Osteoblast (primary cell): ENCODE measurements around the gene PSMC3IP. TPM values are rescaled to one million over a fixed set of nuclear protein-coding genes. Genes with fewer than 3 reads are reported as not detected.
A peak's percentile ranks its signal among the peaks of the same experiment; 100 is the strongest.

Source experiments
- DNase-seq: peaks from one replicate; pipeline ENCODE4 v3.0.0; 2011; ENCODE audit warnings: low spot score, mixed read lengths; ENCODE audit not compliant: insufficient read length; ENCODE audit errors: missing footprints
- H2AFZ ChIP-seq: 2 replicates; pipeline ENCODE4 v1.6.0; 2011; ENCODE audit warnings: mild to moderate bottlenecking, low read length
- H3K27ac ChIP-seq: 2 replicates; pipeline ENCODE4 v1.5.1; 2011; ENCODE audit warnings: mild to moderate bottlenecking, low read depth, low read length, moderate library complexity
- H3K27me3 ChIP-seq: 2 replicates; pipeline ENCODE4 v1.6.0; 2012; ENCODE audit warnings: mild to moderate bottlenecking, control low read depth, inconsistent platforms, low read length, moderate library complexity; ENCODE audit not compliant: insufficient read depth
- H3K36me3 ChIP-seq: 2 replicates; pipeline ENCODE4 v1.5.1; 2011; ENCODE audit warnings: mild to moderate bottlenecking, low read length, control low read depth, moderate library complexity; ENCODE audit not compliant: insufficient read depth
- H3K4me1 ChIP-seq: 2 replicates; pipeline ENCODE4 v1.5.1; 2011; ENCODE audit warnings: mild to moderate bottlenecking, low read length, control low read depth, moderate library complexity; ENCODE audit not compliant: insufficient read depth
- H3K4me2 ChIP-seq: 2 replicates; pipeline ENCODE4 v1.6.0; 2011; ENCODE audit warnings: mild to moderate bottlenecking, low read length; ENCODE audit not compliant: insufficient read depth
- H3K4me3 ChIP-seq: fragments of 200-600 bp; sonication (generic); 3 replicates; pipeline ENCODE4 v1.5.1; 2012; ENCODE audit warnings: mild to moderate bottlenecking, low read length, inconsistent platforms; ENCODE audit not compliant: insufficient read depth
- H3K79me2 ChIP-seq: 2 replicates; pipeline ENCODE4 v1.6.0; 2012; ENCODE audit warnings: mild to moderate bottlenecking, low read length, control low read depth, inconsistent platforms; ENCODE audit not compliant: insufficient read depth
- H3K9me3 ChIP-seq: 2 replicates; pipeline ENCODE4 v1.5.1; 2011; ENCODE audit warnings: low read depth, low read length, control low read depth
- H4K20me1 ChIP-seq: 2 replicates; pipeline ENCODE4 v1.6.0; 2012; ENCODE audit warnings: mild to moderate bottlenecking, low read length, control low read depth; ENCODE audit not compliant: insufficient read depth
- total RNA-seq: library from RNA; depleted of rRNA; stranded (reverse); fragments of >200 nt; gene quantifications from 2 replicates; pipeline ENCODE4 v1.2.3, GENCODE V29; 2012
- TF ChIP-seq, protein P1 (sequence below): IDR thresholded peaks from 2 replicates; pipeline ENCODE4 v1.5.1; 2011; ENCODE audit warnings: mild to moderate bottlenecking, low read depth, low read length, moderate library complexity; ENCODE audit errors: extremely low read depth

PSMC3IP gene
- total RNA-seq, 1 donor: 1.8 TPM

DNA sequence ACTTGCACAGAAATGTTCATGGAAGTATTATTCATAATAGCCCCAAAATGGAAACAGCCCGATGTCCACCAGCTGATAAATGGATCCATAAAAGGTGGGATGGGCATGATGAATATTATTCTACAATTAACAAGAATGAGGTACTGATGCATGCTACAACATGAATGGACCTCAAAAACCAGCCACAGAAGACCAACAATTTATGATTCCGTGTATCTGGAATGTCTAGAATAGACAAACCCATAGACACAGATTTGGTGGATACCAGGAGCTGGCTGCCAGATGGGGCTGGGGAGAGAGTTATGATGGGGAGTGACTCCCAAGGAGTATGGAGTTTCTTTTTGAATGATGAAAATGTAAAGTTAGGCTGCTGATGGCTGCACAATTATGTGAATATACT lies 52.3 kb downstream of the PSMC3IP start:
- TF ChIP-seq, protein P1, sequence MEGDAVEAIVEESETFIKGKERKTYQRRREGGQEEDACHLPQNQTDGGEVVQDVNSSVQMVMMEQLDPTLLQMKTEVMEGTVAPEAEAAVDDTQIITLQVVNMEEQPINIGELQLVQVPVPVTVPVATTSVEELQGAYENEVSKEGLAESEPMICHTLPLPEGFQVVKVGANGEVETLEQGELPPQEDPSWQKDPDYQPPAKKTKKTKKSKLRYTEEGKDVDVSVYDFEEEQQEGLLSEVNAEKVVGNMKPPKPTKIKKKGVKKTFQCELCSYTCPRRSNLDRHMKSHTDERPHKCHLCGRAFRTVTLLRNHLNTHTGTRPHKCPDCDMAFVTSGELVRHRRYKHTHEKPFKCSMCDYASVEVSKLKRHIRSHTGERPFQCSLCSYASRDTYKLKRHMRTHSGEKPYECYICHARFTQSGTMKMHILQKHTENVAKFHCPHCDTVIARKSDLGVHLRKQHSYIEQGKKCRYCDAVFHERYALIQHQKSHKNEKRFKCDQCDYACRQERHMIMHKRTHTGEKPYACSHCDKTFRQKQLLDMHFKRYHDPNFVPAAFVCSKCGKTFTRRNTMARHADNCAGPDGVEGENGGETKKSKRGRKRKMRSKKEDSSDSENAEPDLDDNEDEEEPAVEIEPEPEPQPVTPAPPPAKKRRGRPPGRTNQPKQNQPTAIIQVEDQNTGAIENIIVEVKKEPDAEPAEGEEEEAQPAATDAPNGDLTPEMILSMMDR: no peak
- Histone ChIP-seq H3K4me3 (no peak overlapping the region), H2AFZ (no peak overlapping the region), H3K36me3 (no peaks in the 10 kb centered on the region), H3K27me3 (no peaks in the 10 kb centered on the region), H3K4me2 (peak overlapping the region; percentile 28), H4K20me1 (no peaks in the 10 kb centered on the region), H3K9me3 (no peaks in the 10 kb centered on the region), H3K4me1 (peaks cover 56% of the 10 kb centered on the region), H3K79me2 (no peaks in the 10 kb centered on the region), H3K27ac (peak overlapping the region; percentile 57)
- DNase-seq: peak; percentile 95

DNA sequence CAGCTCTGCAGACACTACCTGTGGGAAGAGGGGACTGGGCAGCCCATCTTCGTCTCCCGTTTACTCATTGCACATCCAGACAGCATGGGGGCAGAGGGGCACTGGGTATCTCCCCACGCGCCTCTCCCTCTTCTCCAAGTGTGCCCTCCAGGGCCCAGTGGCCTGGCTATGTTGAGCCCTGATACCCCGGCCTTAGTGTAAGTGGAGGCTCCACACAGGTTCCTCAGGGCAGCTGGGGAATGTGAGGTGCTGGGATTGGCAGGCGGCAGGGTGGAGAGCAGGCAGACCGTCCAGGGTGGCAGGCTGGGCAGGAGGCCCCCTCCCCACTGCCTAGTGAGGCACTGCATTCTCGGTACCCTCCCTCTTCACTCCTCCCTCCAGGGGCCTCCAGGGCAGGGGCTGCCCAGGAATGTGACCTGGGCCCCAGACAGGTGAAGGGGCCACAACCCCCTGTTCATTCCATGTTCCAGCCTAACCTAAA lies 54.7 kb downstream of the PSMC3IP start:
- Histone ChIP-seq H3K27me3 (no peaks in the 10 kb centered on the region), H4K20me1 (no peaks in the 10 kb centered on the region), H3K9me3 (no peaks in the 10 kb centered on the region), H3K27ac (peak overlapping the region; percentile 100), H3K4me2 (no peak overlapping the region), H3K36me3 (no peaks in the 10 kb centered on the region), H3K79me2 (no peaks in the 10 kb centered on the region), H3K4me1 (peaks cover 80% of the 10 kb centered on the region), H3K4me3 (no peak overlapping the region), H2AFZ (no peak overlapping the region)
- TF ChIP-seq, protein P1: no peak
- DNase-seq: no peak

Other genes starting within 250 kb of the PSMC3IP start
- 197 and 206 TPM in 2 replicates for gene STAT3, start 189.3 kb downstream of the PSMC3IP start, total RNA-seq
- gene CAVIN1, start 154.5 kb downstream of the PSMC3IP start, total RNA-seq: 861 and 988 TPM in 2 replicates
- 52.5 and 53.9 TPM in 2 replicates for gene ATP6V0A1, start 118.9 kb downstream of the PSMC3IP start, total RNA-seq
- gene NAGLU, start 41.5 kb downstream of the PSMC3IP start, total RNA-seq: 91.6 and 99.0 TPM in 2 replicates
- 1.1 and 1.5 TPM in 2 replicates for gene HSD17B1, start 24.8 kb downstream of the PSMC3IP start, total RNA-seq
- 13.0 and 13.4 TPM in 2 replicates for gene COASY, start 15.6 kb downstream of the PSMC3IP start, total RNA-seq
- 43.4 and 44.8 TPM in 2 replicates for gene MLX, start 10.6 kb downstream of the PSMC3IP start, total RNA-seq
- gene RETREG3, start 31.6 kb upstream of the PSMC3IP start, total RNA-seq: 81.0 and 90.1 TPM in 2 replicates
- 19.2 and 20.3 TPM in 2 replicates for gene TUBG1, start 32.0 kb upstream of the PSMC3IP start, total RNA-seq
- gene TUBG2, start 81.6 kb upstream of the PSMC3IP start, total RNA-seq: 13.8 TPM in 2 replicates
- 14.7 and 19.9 TPM in 2 replicates for gene PLEKHH3, start 99.3 kb upstream of the PSMC3IP start, total RNA-seq
- 0.59 and 2.2 TPM in 2 replicates for gene CCR10, start 104.1 kb upstream of the PSMC3IP start, total RNA-seq
- gene CNTNAP1, start 104.8 kb upstream of the PSMC3IP start, total RNA-seq: 18.6 and 19.2 TPM in 2 replicates
- 30.8 and 31.8 TPM in 2 replicates for gene EZH1, start 167.3 kb upstream of the PSMC3IP start, total RNA-seq
- not detected in 2 replicates for gene RAMP2, start 183.5 kb upstream of the PSMC3IP start, total RNA-seq
- gene VPS25, start 195.7 kb upstream of the PSMC3IP start, total RNA-seq: 46.7 and 55.7 TPM in 2 replicates
- under 0.01 TPM in 1 of 2 replicates, not detected in the other for gene WNK4, start 202.9 kb upstream of the PSMC3IP start, total RNA-seq
- 44.2 and 47.4 TPM in 2 replicates for gene COA3, start 221.0 kb upstream of the PSMC3IP start, total RNA-seq
- 0.88 TPM in 1 of 2 replicates, not detected in the other for gene CNTD1, start 221.1 kb upstream of the PSMC3IP start, total RNA-seq
- 94.8 and 104 TPM in 2 replicates for gene BECN1, start 246.6 kb upstream of the PSMC3IP start, total RNA-seq